ENCODE data around the gene NSD2.

Gene NSD2

DNA sequence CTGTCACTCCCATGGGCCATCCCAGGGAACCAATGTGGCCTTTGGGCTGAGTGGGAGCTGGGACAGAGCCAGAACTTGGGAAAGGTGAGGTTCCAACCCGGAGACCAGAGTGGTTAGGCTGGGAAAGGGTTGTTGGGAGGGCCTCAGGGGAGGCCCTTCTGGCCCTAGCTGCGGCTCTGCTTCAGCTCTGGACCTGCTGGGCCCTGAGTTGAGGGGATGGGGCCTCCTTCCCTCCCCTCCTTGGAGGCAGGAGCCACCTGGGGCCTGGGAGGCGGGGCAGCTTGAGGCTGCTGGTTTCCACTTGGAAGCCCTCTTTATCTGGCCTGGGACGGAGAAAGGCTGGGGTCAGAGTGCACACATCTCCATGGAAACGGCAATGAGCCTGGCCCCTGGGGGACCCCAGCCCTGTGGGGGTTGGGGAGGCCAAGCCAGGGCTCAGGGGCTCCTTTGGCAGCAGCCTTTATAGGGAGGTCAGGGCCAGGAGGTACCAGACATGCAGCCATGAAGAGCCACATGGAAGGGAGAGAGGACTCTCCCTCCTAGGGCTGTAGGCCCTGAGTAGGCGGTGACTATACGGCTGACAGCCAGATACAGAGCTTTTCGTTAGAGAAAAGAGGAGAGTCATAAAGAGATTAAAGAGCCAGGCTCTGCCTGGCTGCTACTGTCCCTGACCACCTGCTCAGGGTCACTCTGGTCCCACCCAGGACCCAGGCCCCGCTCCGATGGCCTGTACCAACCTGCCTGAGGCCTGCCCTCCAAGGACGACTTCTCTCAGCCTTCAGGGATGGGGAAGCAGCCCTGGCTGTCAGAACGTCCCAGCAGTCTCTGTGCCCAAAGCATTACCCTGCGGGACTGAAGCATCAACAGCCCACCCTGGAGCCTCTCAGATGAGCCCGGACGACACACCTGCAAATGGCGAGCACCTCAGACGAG, 6.9 kb upstream of the NSD2 start:
- no peak for DNase-seq

DNA sequence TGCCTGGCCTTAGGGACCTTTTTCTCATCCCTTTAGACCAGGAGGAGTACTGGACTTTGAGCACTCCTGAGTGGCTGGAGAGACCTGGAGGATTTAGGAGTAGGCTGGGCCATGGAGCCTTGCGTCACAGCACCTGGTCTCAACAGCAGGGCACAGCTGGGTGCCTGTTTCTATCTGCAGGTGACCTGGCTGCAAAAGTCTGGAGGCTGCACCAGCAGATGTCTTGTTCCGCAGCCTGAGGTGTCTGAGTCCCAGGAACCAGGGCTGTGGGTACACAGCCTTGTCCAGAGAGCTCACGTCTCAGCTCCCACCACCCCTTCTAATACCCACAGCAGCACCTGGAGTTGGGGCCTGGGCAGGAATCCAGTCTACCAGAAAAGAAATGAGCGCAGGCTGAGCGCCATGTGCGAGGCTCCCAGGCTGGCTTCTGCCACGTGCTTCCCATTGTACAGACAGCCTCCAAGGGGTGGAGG, 5.0 kb upstream of the NSD2 start:
- DNase-seq, result no peak

DNA sequence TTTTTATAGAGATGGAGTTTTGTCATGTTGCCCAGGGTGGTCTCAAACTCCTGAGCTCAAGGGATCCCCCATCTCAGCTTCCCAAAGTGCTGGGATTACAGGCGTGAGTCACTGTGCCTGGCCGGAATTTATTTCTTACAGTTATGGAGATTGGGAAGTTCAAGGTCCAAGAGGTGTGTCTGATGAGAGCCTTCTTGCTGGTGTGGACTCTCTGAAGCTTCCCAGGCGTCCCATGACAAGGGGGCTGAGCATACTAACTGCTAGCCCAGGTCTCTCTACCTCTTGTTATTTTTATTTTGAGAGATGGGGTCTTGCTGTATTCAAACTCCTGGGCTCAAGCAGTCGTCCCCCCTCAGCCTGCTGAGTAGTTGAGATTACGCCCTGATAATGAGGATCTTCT, 2.9 kb upstream of the NSD2 start:
- no peak for DNase-seq

DNA sequence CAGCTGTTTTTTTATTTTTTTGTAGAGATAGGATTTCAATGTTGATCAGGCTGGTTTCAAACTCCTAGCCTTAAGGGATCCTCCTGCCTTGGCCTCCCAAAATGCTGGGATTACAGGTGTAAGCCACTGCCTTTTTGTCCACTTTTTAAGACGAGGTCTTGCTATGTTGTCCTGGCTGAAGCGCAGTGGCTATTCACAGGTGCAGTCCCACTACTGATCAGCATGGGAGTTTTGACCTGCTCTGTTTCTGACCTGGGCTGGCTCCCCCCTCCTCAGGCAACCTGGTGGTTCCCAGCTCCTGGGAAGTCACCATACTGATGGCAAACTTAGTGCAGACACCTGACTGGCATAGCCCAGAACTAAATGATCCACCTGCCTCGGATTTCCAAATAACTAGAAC, 2.3 kb upstream of the NSD2 start:
- no peak for DNase-seq

DNA sequence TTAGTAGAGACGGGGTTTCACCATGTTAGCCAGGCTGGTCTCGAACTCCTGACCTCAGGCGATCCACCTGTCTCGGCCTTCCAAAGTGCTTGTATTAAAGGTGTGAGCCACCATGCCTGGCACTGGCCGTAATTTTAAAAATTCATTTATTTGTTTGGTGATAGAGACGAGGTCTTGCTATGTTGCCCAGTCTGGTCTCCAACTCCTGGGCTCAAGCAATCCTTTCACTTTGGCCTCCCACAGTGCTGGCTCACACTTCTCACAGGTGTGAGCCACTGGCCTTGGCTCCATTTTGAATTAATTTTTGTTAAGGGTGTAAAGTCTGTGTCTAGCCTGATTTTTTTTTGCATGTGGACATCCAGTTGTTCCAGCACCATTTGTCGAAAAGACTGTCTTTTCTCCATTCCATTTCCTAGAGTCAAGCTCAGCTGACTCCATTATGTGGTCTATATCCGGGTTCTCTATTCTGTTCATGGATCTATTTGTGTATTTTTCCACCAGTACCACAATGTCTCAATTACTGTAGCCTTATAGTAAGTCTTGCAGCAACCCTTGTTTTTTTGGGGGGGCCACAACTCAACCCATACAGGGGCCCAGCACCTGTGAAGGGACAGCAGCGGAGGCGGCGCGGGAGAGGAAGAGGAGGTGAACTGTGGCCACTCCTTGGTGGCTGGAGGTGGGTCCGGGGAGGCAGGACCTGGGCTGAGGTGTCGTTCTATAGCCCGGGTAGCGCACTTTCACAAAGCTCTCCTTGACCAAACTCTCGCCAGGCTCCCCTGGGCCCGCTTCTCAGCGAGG, 1.5 kb upstream of the NSD2 start:
- no peak for DNase-seq

DNA sequence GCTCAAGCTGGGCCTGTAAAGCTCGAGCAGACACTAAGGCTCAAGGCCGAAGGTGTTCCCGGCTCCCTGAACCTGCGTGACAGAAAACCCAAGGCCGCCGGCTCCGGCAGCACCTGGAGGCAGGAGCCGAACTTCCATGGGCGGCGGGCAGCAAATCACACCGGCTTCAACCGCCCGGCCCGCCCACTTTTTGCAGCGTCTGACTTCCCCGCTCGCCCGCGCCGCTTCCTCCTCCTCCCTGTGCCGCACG, 940 bp upstream of the NSD2 start:
- peak; percentile 85 to 86 for DNase-seq

DNA sequence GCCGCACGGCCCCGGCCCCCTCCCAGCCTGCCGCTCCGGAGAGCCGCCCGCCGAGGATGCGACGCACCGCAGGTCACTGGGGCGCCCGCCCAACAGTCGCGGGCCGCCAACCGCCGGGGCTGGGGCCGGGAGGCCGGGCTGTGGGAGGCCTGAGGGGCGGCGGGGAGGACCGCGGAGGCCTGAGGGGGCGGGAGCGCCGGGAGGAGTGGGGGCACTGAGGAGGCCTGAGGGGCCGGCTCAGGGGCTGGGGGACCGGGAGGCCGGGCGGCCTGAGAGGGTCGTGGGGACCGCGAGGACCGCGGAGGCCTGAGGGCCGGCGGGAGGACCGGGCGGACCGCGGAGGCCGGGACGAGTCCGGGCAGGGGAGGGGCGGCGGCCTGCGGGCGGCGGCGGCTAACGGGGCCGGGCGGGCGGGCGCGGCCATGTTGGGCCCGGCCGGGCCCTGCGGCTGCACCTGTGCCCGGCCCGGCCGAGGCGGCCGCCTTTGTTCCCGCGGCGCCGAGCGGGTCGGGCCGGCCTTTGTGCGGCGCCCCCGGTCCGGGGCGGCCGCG, 353 bp downstream of the NSD2 start:
- no peak for DNase-seq

DNA sequence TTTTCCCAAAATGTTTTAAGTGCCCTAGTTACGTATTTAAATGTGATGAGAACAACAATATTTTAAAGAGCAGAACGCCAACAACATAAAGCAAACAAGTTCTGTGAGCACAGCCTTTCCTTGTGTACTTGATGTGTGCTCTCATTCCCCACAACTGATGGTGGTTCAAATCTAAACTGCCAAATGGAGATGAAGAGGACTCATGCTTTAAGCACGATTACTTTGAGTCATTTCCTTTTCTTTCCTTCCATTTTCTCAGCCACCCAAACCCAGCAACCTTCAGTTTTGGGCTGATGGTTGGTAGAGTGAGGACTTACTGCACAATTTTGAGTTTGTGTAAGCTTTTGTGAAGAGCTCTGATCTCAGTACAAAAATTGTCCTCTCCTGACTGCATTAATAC, 1.7 kb downstream of the NSD2 start:
- no peak for DNase-seq

DNA sequence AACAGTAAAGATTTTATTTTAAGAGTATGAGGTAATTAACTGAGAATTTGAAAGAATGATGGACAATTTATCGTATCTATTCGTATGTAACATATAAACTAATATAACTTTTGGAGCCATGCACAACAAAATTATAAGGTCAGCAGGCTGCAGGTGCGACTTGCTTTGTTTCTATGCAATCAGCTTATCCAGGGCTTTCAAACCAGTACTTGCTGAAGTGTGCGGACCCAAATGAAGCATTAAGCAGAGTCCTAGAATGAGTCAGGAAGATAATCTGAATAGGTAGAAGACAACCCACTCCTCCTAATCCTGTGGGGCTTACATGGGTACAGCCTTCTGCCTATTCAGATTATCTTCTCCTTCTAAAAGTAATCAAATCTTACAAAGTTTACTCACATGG, 2.1 kb downstream of the NSD2 start:
- DNase-seq, result no peak

DNA sequence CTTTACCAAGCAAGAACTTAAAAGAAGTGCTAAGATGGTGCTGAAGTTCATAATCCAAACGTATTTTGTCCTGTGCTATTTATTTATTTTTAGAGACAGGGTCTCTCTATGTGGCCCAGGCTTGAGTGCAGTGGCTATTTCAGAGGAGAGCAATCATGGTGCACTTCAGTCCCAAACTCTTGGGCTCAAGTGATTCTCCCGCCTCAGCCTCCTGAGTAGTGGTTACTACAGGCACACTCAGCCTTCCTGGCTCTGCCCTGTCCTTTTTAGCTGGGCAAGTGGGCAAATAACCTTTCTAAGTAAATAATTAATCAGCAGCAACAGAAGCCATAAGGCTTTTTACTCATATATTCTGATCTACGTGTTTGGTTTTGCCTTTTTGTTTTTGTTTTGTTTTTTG, 2.6 kb downstream of the NSD2 start:
- no peak for DNase-seq

DNA sequence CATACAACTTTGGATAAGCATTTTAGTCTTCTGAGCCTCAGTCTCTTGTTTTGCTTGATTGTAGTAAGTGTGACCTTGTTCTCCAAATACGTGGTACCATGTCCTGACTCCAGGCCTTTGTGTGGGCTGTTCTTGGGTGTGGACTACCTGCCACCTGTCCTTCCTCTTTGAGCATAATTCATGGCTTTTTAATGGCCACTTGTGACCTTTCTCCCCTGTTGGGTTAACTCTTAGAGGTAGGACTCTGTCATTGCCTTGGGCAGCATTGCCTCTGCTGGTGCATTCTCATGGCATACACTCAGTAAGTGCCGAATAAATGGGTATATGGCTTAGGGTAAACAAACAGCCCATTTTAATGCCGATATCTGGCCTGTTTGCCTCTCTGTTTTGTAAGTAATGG, 3.0 kb downstream of the NSD2 start:
- DNase-seq, result no peak

DNA sequence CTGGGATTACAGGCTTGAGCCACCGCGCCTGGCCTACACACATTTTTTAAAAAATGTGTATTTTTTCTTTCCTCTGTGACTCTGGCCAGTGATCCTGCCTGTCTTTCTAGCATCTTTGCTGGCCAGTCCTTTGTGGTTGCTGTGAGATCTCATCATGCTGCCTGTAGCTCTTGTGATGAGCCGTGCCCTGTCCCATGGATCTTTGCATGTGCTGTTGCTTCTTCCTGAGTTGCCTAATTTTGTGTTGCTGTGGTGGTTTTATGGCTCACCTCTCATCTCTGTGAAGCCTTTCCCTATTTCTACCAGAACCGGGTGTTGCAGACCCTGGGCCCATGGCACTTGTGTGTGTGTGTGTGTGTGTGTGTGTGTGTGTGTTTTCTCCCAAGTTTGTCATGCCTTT, 8.3 kb downstream of the NSD2 start:
- DNase-seq, result no peak

DNA sequence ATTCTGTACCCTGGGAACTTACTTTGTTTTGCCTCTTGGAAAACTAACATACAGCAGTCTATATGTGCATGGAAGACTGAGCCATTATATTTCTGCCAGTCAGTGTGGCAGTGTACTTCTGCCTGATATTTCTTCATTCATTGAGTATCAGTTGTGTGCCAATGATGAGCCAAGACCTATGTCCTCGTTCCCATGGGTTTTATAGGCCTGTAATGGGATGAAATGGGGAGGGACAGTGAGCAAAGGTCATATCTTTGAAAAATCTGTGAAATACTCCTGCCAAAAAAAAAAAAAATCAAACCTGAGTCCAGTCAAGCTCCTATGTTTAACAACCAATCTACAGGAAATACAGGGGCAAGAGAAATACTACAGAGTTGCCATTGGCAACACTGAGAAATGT, 9.1 kb downstream of the NSD2 start:
- DNase-seq, result no peak

DNA sequence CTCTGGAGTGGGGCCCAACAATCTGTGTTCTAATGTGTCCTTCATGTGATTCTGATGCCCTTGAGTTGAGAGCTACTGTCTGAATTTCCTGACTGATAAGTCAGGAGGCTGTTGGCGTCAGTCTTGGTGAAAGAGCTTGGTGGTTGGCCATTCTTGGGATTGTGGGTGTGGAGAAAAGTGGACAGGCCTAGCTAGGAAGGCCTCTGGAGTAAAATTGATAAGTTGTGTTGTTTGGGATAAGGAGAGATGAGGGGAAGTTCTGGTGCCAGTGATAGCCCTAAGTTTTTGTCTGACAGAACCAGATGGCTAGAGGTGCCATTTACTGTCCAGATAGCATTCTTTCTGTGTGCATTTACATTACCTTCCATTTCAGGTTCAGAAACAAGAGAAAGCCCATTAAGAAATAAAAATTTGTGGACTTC, 11.7 kb downstream of the NSD2 start:
- no peak for DNase-seq

DNA sequence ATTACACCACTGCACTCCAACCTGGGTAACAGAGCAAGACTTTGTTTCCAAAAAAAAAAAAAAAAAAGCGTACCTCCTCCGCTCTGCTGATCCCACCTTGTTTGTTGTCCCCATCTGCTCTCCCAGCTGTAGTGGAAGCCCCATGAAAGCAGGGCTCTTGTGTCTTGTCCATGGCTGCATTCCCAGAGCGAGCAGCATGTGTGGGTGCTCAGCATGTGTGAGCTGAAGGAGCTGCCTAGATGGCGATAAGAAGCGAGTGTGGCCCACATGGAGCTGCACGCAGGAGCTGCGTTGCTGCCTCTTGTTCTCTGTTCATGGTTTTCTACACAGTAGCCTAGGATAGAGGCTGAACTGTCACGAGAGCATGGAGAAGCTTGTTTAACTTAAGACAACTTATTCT, 12.4 kb downstream of the NSD2 start:
- no peak for DNase-seq

DNA sequence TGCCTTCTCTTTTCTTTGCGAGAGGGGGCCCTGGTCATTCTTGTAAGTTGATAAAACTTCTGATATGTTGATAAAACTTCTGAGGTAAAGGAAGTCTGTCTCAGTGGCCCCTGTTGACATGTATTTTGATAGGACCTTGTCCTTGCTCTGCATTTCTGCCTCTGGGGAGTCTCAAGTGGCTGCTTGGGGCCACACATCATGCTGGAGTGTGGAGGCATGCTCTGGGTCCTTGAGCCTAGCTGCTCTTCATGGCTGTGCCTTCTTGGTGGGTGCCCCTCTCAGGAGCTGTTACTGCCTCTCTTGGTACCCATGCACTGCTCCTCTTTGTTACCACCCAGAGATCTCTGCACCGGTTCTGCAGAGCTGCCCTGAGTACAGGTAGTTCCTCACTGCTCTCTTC, 14.2 kb downstream of the NSD2 start:
- no peak for DNase-seq

DNA sequence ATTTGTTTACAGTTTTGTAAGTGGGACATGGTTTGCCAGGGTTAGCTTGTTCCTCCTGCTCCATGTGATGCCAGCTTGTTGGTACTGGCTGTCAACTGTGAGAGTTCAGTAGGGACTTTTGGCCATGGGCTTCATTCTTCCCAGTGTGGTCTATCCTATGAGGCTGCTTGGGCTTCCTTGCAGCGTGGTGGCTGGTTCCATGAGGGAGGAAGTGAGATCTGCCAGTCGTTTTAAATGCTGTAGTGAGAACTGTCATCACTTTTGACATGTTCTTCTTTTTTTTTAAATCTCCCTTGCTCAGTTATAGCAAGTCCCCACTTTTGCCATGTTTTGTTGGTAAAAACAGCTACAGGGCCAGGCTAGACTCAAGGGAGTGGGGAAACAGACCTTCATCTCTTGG, 15.9 kb downstream of the NSD2 start:
- no peak for DNase-seq

DNA sequence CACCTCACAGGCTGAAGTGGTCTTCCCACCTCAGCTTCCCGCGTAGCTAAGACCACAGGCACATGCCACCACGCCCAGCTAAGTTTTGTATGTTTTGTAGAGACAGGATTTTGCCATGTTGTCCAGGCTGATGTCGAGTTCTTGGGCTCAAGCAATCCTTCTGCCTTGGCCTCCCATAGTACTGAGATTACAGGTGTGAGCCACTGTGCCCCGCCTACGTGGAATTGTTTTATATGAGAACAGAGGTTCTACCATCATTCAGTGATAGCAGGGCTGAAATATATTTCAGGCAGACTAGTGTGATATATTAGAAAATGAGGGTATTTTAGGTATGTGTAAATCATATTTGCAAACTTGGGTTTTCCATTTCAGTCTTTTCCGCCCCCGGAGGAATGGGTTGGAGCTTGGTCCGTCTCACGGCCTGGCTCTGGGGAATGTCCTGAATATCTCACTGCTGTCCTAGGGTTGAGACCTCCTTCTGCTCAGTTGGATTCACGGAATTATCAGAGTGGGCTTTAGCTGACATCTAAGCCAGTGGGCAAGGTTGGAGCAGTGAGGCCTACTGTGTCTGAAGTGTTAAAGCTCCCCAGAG, 19.9 kb downstream of the NSD2 start:
- no peak for DNase-seq

DNA sequence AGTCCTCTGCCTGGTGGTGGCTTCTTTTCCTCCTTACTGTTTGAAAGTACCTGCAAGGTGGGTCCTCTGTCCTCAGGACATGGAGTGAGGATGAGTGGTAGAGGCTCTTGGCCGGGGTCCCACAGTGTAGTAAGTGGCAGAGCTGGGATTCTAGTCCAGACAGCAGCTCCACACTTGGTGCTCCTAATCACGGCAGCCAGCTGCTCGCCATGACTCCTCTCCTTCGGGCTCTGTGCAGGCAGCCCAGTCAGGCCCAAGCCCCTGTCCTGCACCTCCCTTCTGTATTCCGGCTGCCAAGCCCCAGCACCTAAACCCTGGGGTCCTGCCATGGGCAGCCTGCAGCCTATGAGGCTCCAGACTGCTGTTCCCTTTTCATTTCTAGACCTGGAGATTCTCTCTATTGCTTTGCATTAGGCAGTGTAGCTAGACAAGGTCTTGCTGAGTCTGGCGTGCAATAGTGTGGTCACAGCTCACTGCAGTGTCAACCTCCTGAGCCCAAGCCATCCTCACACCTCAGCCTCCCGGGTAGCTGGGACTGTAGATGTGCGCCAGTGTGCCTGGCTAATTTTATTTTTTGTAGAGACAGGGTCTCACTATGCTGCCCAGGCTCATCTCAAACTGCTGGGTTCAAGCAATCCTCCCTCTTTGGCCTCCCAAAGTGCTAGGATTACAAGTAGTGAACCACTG, 24.9 kb downstream of the NSD2 start:
- DNase-seq, result no peak

DNA sequence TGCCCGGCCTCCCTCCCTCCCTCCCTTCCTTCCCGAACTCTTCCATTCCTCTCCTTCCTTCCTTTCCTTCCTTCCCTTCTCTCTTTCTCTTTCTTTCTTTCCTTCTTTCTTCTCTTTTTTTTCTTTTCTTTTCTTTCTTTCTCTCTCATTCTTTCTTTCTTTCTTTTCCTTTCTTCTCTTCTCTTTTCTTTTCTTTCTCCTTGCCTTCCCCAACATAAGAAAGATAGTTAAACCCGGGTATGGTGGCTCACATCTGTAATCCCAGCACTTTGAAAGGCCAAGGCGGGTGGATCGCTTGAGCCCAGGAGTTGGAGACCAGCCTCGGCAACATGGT, 25.4 kb downstream of the NSD2 start:
- no peak for DNase-seq

DNA sequence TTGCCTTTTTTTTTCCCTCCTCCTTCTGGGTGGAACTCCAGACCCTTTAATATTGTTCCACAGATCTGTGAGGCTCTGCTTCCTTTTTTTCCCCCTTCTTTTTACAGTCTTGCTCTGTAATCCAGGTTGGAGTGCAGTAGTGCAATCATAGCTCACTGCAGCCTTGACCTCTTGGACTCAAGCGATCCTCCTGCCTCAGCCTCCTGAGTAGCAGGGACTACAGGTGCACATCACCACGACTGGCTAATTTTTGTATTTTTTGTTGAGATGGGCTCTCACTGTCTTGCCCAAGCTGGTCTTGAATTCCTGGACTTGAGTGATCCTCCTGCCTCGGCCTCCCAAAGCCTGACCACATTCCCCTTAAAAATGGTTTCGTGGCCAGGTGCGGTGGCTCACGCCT, 26.8 kb downstream of the NSD2 start:
- no peak for DNase-seq

DNA sequence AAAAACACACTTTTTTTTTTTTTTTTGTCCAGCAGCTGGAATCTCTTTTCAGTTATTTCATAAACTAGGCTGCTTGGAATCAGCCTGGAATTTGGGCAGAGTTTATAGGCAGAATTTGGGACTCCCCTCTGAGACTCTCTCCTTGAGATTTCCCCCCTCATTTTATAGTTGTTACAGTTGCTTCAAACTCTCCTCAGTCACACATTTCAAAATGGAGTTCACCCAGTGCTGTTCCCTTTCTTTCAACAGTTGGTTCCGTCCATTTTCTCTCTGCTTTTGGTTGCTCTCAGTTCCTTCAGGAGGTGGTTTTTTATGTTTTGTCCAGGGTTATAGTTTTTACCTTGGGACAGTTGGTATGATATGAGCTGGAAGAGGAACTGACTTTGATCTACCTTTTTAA, 27.5 kb downstream of the NSD2 start:
- no peak for DNase-seq
